AG20443 (cell line): ENCODE results near the gene MVB12B.
A peak's percentile ranks its signal among the peaks of the same experiment; 100 is the strongest.
"Not testable (repeated sequence)": the region's sequence is repeated elsewhere in the genome, so short reads cannot be mapped to it uniquely, and the experiment has no call there.

ENCODE experiments used
- DNase-seq: peaks from one replicate; pipeline ENCODE4 v3.0.0; 2012; ENCODE audit warnings: low spot score, mixed read lengths

The MVB12B gene

DNA sequence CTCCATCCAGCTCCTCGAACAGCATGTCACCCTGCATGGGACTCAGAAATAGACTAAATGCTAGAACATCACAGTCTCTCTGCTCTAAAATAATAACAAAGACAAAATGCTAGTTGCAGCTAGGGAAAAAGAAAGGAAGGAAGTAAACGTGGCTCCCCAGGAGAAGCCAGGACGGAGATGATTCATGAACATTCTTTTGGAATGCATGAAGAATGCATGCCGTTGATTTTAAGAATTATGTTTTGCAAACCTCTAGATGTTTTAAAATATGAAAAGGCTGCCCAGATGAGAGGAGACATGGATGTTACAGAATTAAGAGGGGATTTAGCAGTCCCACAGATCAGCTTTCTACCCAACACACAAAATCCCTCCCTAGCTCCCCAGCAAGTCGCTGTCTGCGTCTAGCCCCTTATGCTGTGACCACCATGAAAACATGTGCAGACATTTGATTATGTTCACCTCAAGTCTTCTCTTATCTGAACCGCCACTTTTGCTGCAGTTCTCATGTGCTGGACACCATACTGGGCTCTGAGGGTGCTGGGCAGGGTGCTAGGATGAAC lies 147.7 kb downstream of the MVB12B start:
- peak; percentile 58 for DNase-seq

DNA sequence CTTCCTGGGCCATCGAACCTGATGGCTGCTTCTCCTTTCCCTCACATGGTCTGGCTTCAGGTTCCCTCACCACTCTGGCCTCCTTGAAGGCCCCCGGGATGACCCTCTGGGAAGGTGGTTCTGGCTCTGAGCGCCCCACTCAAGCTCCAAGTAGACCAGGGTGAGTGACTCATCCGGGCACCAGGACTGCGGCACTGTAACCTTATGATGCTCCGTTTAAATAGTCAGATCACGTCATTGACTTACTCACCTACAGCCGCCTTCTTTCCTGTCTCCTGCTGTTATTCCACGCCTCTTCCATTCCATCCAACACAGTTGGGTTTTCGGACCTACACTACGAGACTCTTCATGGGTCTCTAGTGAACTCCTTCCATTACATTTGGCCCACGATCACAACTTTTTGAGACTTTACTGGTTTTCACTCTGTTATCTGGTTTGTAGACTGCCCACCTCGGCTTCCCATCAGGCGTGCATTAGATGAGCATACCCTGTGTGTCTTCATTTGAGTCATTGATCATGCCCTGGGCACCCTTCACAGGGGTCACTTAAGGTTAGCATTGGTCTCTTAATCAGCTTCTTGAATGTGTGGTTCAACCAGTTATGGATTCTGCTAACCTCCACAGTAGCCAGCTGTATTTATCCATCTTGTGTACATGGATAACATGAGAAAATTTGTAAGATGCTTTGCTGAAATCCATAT lies 148.3 kb downstream of the MVB12B start:
- no peak for DNase-seq

DNA sequence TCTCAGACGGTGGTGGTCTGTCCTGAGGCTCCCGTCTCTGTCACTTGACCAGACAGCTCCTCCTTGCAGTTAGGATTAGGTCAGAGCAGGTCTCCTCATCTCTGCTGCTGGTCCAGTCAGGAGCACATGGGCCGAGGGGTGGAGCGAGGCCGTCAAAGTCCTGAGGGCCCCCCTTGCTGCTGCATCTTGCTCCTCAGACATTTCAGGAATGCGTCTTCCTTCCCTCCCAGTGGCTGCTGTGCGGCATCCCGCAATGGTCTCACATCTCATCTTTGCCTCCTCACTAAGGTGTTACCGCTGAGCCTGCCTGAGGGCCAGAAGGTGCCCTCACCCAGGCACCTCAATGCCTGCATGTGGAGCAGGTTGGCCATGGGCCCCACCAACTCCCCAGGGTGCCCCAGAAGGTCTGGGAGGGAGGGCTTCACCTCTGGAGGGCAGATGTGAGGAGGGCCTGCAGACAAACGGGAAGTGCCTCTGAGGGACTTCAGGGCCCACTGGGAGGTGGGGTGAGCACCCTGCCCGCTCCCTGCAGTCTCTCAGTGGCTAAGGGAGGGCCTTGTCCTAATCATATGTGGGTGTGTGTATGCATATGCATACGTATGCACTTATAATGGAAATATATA lies 149.4 kb downstream of the MVB12B start:
- DNase-seq = no peak

GRCh38 chr9:126477432-126477831 lies 150.8 kb downstream of the MVB12B start:
- not testable (repeated sequence) for DNase-seq

DNA sequence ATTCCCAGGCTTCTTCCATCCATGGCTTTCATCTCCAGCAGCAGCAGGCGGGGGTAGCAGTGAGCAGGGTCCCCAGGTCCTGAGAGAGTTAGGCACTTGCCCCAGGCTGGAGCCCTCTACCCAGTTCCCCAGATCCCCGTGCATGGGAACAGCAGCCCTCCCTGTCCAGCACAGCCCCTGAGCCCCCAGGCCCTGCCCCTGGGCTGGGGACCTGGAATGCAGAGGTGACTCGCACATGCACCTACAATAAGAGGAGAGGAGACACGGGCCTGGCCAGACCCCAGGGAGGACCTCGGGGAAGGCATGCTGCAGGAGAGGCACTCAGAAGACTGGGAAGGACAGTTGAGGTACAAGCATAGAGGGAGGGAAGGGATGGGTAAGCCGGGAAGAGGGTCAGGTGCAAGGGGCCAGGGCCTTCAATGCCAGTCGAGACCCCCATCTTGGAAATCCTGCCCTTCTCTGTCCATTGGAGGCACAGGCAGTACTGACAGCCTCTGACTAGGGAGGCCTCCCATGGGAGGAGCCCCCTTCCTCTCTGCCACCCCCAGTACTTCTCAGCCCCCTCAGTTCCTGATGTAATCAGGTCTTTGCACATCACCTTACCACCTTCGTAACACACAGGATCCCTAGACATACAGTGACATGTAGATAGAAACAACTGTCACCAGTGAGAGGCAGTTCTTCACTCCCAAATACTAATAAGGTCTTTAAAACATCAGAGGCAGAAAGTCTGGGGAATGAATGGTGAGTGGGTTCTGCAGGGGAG lies 151.8 kb downstream of the MVB12B start:
- DNase-seq = no peak

GRCh38 chr9:126479515-126479914 lies 152.9 kb downstream of the MVB12B start:
- no peak for DNase-seq

GRCh38 chr9:126480813-126481212 lies 154.2 kb downstream of the MVB12B start:
- no peak for DNase-seq

GRCh38 chr9:126481862-126482261 lies 155.2 kb downstream of the MVB12B start:
- no peak for DNase-seq

DNA sequence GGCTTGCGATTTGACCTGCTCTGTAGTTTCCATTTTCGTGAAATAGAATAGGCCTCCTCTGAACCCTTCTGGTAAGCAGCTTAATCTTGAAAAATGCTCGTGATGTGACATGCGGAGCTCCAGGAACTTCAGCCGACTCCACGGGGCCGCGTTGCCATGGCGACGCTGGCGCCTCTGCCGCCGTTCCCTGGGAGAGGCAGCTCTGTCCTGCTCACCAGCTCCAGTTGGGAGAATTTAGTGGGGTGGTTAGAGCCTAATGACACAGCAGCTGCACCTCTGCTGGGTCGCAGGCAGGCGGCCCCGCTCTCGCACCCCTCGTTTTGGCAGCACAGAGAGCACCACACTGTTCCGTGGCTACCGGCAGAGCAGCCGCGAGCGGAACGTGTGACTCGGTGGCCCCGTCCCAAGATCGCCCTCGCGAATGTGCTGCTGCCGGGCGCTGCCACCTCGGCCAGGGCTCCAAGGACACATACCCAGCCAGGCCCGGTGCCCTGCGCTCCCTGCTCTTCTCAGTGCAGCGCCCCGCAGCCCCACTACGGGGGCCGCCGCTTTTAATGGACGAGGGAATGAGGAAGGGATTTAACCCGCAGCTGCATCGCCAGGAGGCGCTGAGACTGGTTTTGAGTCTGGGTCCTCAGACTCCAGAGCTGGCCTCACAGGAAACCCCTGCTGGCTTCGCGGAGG lies 155.9 kb downstream of the MVB12B start:
- peak; percentile 81 for DNase-seq

DNA sequence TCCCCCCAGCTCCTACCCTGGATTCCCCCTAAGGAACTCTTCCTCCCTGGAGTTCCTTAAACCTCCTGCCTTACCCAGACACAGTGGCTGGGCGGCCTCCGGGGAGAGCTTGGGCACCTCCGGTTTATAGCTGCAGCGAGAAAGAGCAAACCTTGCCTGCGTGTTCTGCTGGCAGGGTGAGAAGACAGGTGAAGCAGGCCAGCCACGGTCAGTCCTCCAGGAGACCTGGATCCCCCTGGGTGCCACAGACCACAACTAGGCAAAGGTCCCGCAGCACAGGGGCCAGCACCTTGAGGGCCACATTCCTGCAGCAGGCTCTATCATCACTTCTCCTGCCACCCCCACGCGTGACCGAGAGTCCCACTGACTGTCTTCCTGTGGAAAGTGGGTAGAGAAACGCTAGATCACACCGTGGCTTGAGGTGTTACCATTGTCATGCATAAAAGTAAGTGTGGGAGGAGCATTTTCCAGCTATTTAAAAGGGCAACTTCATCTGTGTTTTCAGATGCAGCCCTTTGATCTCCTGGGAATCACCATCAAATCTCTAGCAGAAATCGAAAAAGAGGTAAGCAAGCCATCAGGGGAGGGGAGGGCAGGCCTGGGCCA lies 156.9 kb downstream of the MVB12B start:
- no peak for DNase-seq

- no peak for DNase-seq
Observed at GRCh38 chr9:126485662-126486061, 159.0 kb downstream of the MVB12B start.

- no peak for DNase-seq
Observed at GRCh38 chr9:126486276-126486675, 159.6 kb downstream of the MVB12B start.

GRCh38 chr9:126487856-126488255 lies 161.2 kb downstream of the MVB12B start:
- DNase-seq = no peak

DNA sequence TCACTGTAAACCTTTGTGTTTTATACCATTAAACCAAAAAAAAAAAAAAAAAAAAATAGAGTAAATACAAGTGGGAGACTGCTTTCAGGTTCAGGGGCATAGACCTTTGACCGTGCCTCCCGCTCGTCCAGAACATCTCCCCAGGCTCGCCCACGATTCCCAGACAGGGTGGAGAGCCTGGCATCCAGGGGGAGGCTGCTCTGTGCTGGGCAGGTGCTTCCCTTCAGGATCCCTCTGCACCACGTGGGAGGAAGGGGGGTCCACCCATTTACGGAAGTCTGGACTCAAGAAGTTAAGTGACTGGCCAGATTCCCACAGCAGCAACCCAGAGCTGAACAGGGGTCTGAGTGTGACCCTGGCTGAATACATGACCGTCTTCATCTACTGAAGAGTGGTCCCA lies 161.7 kb downstream of the MVB12B start:
- DNase-seq = no peak

DNA sequence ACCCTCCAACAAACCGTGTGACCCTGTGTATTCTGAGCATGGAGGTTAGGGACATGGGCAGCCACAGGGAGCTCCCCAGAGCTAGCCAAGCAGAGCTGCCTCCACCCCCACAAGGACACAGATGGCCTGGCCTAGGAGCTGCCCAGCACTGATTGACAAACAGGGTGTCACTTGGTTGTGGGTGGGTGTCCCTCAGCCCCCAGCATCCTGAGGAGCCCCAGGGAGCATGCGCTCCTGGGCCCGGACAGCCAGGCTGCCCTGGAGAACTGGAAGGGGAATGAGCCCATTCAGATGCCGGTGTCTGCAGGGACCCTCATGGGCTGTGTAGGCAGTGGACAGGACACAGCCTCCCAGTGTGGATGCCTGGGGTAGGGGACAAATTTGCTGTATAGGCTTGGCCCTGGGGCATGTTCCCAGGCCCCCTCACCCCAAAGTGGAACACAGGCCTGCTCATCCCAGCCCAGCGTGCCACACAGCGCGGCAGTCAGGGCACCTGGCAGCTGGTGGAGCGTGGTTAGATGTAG lies 162.3 kb downstream of the MVB12B start:
- DNase-seq = no peak

- no peak for DNase-seq
Observed at GRCh38 chr9:126489581-126490213, 163.1 kb downstream of the MVB12B start.

DNA sequence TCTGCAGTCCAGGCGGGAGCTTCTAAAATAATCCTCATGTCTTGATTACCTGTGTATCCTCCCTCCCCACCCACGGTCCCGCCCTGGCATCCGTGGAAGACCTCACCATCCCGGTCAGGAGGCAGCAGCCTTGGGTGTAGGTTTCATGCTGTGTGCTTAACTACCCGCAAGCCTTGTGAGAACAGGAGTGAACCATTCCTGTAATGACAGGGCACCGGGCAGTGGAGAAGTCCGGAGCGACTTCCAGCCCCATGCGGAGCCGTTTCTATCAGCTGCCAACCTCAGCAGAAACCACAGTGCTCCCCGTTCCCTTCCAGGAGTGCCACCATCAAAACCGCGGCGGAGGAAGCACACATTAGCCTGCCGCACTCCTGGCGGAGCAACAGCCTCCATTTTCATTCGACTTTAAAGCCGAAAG lies 163.6 kb downstream of the MVB12B start:
- no peak for DNase-seq

DNA sequence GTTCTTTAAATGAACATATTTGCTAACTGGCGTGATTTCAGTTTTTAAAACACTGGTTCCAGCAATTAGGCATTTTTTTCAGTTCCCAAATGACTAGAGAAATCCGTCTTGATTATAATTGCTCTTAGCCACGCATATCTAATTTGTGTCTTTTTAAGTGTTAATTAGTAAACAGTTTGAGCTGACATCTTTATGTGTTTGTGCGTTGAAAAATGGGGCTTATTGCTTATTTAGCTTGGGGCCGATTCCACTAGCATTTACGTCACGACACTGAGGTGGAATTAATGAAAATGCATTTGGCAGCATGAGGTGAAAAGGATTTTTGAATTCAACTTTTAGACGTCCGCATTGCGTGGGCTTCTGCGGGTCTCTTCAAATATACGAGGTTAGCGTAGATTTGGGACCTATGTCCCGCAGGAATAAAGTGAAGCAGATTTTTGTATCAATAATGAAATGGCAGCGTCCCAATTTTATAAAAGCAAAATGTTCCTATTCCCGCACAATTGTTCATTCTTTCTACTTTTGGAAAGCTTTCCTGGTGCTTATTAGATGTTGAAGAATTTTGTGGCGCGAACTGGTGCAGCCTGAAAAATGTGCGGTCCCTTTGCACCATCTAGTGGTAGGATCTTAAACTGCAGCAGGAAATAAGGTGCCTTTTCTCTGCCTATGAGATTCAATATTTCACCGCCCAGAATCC lies 164.4 kb downstream of the MVB12B start:
- peak; percentile 77 for DNase-seq

GRCh38 chr9:126491568-126491879 lies 164.9 kb downstream of the MVB12B start:
- DNase-seq = no peak

DNA sequence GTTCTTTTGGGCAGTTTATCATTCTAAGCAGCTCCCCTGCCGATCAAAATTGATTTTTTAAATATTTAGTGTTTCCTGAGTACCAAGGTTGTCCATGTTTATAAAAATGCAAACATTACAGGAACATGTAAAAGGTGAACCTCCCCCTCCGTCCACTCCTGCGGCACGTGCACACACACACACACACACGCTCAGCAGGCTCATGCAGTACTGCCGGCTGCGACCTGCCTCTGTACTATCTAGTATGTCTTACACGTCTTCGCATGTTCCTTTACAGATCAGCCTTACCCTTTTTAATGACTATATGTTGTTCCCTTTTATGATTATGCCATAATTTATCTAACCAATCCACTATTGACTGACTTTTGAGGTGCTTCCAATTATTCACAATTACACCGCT lies 165.3 kb downstream of the MVB12B start:
- DNase-seq = no peak

DNA sequence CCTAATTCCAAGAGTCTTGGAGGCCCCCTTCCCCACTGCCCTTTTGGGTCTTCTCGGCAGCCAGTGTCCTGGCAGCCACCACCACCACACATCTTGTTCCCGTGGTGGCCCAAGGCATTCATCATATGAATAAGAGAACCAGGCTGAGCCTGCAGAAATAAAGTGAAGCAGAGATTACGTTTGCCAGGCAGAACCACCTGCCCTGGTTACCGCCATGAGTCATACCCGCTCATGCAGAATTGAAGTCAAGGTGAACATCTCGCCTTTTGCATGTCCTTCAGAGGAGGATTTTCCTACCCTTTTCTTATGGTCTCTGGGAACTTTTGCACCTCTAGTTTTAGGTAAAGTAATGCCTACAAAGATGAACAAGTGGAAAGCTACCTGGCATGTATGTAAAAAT lies 167.6 kb downstream of the MVB12B start:
- no peak for DNase-seq
